ENCODE results near the gene DONSON. TPM values are rescaled to one million over a fixed set of nuclear protein-coding genes. Genes with fewer than 3 reads are reported as not detected.
"Not testable (repeated sequence)": the region's sequence is repeated elsewhere in the genome, so short reads cannot be mapped to it uniquely, and the experiment has no call there.

Gene DONSON, protein sequence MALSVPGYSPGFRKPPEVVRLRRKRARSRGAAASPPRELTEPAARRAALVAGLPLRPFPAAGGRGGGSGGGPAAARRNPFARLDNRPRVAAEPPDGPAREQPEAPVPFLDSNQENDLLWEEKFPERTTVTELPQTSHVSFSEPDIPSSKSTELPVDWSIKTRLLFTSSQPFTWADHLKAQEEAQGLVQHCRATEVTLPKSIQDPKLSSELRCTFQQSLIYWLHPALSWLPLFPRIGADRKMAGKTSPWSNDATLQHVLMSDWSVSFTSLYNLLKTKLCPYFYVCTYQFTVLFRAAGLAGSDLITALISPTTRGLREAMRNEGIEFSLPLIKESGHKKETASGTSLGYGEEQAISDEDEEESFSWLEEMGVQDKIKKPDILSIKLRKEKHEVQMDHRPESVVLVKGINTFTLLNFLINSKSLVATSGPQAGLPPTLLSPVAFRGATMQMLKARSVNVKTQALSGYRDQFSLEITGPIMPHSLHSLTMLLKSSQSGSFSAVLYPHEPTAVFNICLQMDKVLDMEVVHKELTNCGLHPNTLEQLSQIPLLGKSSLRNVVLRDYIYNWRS
- 5.4 TPM for total RNA-seq

DNA sequence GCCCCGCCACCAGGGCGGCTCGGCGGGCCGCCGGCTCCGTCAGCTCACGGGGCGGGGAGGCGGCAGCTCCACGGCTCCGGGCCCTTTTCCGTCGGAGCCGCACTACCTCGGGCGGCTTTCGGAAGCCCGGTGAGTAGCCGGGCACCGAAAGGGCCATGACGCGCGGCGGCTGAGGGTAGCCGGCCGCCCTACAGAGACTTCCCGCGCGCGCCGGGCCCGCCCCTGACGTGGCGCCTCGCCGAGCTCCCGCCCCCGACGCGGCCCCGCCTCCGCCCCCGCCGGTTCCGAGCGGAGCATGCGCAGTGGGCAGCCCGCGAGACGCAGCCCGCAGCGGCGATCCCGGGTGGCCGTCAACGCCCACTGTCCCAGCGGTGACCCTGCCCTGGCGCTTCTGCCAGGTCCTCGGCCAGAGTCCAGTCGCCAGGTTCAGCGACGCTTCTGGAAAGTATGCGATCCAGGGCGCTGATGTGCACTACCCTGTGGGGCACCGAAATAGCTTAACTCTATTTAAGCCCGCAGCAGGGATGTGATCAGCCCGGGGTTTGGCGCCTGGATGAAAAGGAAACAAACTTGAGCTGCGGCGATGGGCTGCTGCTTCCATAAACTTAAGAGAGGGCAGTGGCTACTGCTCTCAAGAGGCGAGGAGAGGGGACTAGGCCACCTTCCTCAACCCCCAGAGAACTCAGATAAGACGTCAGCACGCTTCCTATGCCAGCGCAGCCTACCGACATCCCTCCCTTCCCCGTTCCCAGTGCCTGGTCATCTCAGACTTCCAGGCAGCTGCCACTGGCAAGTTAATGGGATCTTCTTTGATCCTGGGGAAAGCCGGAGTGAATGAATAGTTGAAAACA is at the start of gene DONSON:
Gene DONSON, minus strand, starts transcription at position 200 of the 851 bp plus-strand sequence. Its CDS starts 43 bp downstream, at position 157.
- peak; percentile 79 to 84 (median 83) for DNase-seq (ENCODE audit: low read depth in 2 of 3, low spot score in 2 of 3)

DNA sequence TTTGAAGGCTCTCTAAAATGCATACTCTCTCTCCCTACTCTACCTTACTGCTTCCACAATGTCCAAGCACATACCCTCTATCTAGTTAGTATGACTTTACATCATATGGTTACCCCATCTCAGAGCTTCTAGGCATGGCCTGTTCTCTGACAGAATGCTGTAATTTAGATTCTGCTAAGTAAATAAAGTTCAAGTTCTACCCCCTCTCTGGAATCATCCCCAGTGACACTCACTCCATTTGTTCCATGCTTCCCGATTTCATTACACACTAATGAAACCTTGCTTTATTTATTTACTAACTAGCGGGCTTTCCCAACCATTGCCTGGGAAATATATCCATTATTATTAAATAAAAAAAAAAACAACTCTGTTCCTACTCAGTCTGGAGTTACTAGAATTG is 45.8 kb upstream of the DONSON start:
- no peak for DNase-seq (ENCODE audit: low read depth in 2 of 3, low spot score in 2 of 3)

DNA sequence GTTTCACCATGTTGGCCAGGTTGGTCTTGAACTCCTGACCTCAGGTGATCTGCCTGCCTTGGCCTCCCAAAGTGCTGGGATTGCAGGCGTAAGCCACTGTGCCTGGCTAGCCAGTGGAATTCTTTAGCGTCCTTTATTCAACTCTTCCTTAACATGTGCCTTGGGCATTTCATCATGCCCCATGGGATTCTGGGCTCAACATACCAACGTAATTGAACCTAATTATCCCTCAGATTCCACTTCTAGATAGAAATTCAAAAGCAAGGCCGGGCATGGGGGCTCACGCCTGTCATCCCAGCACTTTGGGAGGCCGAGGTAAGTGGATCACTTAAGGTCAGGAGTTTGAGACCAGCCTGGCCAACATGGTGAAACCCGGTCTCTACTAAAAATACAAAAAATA is 37.7 kb upstream of the DONSON start:
- DNase-seq (ENCODE audit: low read depth in 2 of 3, low spot score in 2 of 3) = not testable (repeated sequence)

DNA sequence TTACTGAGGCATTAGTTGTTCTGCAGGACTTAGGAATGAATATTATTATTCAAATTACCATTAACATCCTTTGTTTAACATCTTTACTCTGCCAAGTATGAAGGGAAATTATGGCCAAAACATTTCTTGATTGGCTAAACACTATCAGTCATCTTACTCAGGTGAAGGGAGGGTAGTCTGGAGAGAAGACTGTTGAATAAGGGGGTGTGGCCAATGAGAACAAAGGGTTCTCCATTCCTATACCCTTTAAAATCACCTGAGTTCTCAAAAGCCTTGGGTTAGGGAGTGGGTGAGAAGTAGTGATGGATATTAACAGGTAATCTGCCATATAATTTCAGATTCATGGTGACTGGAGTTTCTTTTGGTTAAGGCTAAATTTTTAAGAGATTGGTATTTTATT is 33.8 kb upstream of the DONSON start:
- DNase-seq (ENCODE audit: low read depth in 2 of 3, low spot score in 2 of 3) = no peak

DNA sequence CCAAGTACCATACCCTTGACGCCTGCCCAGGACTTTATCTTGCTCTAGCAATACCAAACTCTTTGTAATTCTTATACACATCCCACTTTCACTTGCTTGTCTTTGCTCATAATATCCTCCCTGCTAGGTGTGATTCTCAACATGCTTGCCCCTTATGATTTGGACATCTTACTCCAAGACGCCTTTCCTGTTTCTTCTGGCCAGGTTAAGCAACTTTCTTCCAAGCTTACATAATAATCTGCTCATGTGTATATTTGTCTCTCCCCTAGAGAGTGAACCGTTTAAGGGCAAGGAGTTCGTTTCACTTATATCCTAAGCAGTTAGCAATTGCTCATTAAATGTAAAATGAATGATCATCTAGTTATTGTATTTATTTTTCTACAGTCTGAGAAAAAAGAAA is 31.2 kb upstream of the DONSON start:
- no peak for DNase-seq (ENCODE audit: low read depth in 2 of 3, low spot score in 2 of 3)

DNA sequence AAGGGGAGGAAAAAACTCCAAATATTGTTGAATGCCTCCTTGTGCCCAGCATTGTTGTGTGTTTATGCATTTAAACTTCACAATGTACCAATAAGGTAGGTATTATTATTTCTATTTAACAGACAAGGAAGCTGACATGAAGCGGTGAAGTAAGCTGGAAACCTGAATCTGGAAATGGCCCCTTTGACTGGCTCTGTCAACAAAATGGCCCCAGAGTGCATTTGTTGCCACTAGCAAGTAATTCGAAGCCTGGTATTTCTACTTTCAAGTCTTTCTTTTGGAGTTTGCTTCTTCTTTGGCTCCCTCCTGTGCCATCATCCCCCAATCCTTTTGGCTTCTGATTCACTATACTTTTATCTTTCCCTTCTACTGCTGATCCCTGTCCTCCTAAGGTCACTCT is 29.9 kb upstream of the DONSON start:
- no peak for DNase-seq (ENCODE audit: low read depth in 2 of 3, low spot score in 2 of 3)

DNA sequence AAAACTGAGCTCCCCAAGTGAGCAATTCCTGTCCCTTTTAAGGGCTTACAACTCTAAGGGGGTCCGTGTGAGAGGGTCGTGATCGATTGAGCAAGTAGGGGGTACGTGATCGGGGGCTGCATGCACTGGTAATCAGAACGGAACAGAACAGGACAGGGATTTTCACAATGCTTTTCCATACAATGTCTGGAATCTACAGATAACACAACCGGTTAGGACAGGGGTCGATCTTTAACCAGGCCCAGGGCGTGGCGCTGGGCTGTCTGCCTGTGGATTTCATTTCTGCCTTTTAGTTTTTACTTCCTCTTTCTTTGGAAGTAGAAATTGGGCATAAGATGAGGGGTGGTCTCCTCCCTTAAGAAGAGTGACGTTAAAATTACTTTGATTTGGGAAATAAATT is 29.1 kb upstream of the DONSON start:
- DNase-seq (ENCODE audit: low read depth in 2 of 3, low spot score in 2 of 3) = not testable (repeated sequence)

DNA sequence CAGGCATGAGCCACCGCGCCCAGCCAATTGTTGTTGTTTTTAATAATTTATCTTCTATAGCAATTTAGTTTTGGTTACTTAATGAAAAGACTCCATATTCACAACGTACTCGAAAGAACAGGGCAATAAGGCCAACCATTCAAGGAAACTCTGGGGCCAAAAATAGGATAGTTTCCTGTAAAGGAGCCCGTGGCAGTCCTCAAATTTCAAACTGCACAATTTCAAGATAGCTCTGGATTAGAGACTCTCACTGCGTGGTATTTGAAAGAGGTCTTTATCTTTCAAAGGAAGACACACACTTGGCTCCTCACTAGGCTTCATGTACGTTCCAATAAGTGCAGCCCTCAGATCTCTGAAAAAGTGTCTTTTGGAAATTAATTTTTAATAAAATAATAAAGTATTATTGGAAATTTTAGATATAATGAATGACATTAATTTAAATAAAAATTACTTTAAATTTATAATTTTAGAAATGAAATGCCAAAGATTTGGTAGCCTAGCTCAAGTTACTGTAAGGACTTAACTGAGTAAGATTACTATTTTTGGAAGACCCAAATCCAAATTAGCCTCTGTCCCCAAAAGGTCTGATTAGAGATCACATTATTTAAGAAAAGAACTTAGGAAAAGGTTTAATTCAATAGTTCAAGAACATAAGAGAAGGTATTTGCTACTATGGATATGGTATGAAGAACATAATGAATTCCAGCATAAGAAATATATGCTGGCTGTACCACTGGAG is 22.7 kb upstream of the DONSON start:
- no peak for DNase-seq (ENCODE audit: low read depth in 2 of 3, low spot score in 2 of 3)

DNA sequence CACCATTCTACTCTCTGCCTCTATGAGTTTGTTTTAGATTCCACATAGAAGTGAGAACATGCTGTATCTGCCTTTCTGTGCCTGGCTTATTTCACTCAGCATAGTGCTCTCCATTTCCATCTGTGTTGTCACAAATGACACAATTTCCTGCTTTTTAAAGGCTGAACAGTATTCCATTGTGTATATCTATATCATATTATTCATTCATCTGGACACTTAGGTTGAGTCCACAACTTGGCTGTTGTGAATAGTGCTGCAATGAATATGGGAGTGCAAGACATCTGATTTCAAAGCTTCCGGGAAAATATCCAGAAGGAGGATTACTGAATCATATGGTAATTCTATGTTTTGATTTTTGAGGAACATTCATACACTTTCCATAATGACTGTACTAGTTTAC is 20.1 kb upstream of the DONSON start:
- DNase-seq (ENCODE audit: low read depth in 2 of 3, low spot score in 2 of 3) = no peak

DNA sequence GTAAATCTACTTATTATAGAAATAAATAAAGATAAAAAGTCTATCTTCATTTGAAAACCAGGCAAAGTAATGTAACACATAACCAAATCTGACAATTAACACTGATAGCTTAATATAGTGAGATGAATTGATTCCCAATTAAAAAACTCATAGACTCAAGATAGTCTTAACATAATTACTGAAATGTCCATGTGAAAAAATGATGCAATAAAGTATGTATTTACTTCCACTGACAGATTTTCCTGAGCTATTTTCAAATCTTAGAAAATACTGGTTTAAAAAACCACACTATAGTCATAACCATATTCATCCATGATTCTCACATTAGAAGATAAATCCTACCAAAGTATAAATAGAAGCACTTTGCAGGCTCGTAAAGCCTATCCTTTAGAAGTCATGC is 9.6 kb upstream of the DONSON start:
- DNase-seq (ENCODE audit: low read depth in 2 of 3, low spot score in 2 of 3) = no peak

DNA sequence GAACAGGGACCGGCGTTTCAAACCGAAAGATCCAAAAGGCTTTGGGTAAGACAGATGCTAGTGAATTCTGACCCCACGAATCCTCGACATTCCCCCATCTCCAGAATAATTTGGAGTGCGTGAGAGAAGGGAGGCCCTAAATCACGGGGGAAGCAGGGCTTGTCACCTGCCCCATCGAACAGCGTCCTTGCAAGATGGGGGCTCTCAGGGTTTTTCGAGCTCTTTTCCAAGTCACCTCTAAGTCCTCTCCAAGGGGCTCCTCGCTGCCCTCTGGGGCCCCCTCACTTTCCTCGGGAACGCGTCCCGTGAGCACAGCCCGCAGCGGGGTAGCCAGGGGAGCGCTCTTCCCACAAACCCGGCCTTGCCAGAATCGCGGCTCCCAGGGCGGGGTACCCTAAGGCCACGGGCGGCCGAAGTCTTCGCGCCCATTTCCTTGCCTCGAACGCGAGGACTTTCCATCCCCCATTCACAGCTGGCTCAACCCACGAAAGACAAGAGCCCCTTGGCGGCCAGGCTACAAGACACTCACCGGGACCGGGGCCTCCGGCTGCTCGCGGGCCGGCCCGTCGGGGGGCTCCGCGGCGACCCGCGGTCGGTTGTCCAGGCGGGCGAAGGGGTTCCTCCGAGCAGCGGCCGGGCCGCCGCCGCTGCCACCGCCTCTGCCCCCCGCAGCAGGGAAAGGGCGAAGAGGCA is 546 bp downstream of the DONSON start:
- DNase-seq (ENCODE audit: low read depth in 2 of 3, low spot score in 2 of 3) = peak in 1 of 3 donors; percentile 13

DNA sequence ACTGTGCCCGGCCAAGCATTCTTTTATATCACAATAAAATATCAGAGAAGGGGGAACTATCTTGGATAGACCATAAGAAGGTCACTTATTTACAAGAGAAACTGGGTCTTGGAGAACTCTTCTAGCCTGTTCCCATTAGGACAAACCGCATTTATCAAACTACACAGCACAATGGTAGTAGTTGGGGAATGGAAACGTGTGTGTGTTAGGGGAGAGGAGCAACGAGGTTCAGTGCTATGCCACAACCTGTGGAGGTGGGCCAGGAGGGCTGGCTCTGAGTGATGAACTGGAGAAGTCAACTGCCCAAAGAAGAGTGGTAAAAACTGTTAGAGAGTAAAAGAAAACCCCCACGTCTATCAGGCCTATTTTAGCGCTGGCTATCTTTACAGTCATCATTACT is 1.6 kb downstream of the DONSON start:
- no peak for DNase-seq (ENCODE audit: low read depth in 2 of 3, low spot score in 2 of 3)

DNA sequence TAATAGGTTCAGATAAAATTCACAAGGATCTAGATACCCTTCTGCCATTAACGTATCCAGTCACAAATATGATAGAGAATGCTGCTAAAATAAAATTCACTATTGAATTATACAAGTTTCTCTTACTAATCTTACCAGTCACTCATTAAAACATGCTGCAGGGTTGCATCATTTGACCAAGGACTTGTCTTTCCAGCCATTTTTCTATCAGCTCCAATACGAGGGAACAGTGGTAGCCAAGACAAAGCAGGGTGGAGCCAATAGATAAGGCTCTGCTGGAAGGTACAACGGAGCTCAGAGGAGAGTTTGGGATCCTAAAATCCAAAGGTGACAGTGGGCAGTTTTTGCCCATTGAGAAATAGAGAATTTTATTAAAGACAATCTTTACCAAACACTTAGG is 4.0 kb downstream of the DONSON start:
- no peak for DNase-seq (ENCODE audit: low read depth in 2 of 3, low spot score in 2 of 3)

DNA sequence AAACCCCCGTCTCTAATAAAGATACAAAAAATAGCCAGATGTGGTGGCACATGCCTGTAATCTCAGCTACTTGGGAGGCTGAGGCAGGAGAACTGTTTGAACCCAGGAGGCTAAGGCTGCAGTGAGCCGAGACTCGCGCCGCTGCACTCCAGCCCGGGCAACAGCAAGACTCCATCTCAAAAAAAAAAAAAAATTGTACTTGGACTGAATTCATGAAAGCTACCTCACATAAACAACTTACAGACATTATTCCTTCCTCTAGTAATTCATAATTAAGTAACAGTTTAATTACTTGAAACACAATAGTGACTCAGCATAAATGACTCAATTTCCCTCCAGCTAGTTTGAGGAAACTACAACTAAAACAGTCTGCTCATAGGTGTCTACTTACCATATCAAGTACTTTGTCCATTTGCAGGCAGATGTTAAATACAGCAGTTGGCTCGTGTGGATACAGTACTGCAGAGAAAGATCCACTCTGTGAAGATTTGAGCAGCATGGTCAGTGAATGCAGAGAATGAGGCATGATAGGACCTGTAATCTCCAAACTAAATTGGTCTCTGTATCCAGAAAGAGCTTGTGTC is 9.4 kb downstream of the DONSON start:
- DNase-seq (ENCODE audit: low read depth in 2 of 3, low spot score in 2 of 3) = peak in 1 of 3 donors; percentile 10

DNA sequence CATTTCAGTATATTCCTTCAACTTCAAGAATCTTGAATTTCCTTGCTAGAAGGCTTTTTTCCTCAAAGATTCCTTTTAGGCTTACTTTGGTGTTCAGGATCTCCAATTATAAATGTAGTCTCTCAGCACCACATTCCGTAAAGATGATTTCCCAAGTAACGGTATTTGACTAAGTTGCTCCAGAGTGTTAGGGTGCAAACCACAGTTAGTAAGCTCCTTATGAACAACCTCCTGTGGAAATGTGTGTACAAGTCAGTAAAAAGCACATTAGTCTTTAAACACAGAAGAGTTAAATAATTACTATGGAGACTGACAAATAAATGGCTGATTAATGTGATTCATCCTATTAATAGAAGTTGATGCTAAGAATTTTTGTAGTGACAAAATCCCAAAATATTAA is 10.3 kb downstream of the DONSON start:
- no peak for DNase-seq (ENCODE audit: low read depth in 2 of 3, low spot score in 2 of 3)

DNA sequence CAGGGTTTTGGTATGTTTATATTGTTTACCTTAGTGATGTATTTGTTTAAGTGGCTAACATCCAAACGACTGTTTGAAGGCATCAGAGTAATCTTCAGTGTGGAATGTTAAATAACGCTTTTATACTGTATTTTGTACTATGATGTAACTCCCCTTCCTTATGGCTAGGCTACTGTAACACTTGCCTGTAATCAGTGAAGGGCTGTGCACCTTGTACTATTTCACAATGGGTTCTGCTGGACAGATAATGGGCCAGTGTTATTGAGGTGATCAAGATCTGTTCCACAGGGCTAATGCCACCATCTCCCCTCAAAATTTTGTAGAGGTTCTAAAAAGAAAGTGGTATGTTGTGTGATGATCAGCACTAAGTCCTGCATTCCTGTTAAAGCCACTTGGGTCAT is 11.7 kb downstream of the DONSON start:
- not testable (repeated sequence) for DNase-seq (ENCODE audit: low read depth in 2 of 3, low spot score in 2 of 3)

DNA sequence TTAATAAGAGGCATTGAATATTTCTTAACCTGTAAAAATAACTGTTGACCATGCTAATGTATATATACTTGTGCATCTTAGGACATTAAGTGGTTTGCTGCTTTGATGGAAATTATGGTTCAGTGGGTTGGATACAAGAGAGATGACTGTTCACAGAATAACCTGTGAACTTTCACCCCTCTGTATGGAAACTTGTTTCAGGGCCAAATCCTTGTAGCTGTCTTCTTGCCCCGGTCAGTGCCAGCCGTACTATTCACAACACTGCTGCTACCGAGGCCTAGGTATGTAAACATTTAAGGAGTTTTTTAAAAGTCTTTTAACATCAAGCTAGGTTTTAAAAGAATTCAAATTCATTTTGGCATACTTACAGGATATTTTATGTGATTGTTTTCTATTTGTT is 16.1 kb downstream of the DONSON start:
- DNase-seq (ENCODE audit: low read depth in 2 of 3, low spot score in 2 of 3) = no peak

DNA sequence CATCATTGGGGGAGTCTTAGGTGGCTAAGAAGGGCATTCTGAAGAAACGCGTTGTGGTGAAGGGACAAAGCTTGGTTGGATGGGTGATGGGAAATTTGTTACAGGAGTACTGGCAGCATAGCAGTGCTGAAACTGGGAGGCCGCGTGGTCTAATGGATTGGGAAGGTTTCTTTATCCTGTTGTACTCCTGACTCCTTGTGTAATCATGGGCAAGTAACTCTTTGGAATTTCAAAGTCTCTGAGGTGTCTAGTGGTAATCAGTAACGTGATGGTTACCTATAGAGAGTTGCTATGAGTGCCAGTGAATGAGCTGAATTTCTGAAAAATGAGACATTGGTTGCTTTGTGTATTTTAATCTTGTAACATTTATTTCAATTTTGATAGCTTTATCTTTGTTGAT is 18.5 kb downstream of the DONSON start:
- no peak for DNase-seq (ENCODE audit: low read depth in 2 of 3, low spot score in 2 of 3)

DNA sequence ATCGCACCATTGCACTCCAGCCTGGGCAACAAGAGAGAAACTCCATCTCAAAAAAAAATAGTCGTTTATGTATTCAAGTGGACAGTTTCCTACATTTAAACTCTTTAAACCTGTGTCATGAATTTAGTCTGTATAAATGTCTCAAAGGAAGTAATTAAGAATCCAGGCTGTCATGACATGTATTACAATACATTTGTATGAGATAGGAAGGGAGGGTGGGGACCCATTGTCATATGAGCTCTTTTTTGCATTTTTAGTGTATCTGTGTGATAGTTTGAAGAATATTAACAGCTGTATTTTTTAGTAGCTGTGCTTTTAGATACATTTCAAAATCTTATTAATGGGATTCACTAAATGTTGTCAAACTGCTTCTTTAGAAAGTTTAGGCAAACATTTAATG is 20.0 kb downstream of the DONSON start:
- DNase-seq (ENCODE audit: low read depth in 2 of 3, low spot score in 2 of 3) = no peak

DNA sequence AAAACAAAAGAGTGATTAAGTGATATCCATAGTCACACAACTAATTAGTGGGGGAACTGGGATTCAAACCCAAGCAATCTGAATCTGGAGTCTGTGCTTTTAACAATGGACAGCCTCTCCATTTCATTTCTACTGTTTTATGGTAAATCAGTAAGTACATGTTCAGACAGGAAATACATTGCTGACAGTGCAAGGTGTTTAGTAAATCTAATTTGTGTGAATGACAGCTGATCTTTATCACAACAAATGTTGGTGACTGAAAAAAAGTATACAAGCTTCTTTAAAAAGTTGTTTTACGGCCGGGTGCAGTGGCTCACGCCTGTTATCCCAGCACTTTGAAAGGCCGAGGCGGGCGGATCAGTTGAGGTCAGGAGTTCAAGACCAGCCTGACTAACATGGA is 20.6 kb downstream of the DONSON start:
- no peak for DNase-seq (ENCODE audit: low read depth in 2 of 3, low spot score in 2 of 3)
